ENCODE measurements around the gene SCLT1. TPM values are rescaled to one million over a fixed set of nuclear protein-coding genes. Genes with fewer than 3 reads are reported as not detected.
"Not testable (repeated sequence)": the region's sequence is repeated elsewhere in the genome, so short reads cannot be mapped to it uniquely, and the experiment has no call there.

Gene SCLT1
- total and polyA plus RNA-seq, 3 donors from 2014 or later = 5.9 to 25.3 (median 17.5) TPM

DNA sequence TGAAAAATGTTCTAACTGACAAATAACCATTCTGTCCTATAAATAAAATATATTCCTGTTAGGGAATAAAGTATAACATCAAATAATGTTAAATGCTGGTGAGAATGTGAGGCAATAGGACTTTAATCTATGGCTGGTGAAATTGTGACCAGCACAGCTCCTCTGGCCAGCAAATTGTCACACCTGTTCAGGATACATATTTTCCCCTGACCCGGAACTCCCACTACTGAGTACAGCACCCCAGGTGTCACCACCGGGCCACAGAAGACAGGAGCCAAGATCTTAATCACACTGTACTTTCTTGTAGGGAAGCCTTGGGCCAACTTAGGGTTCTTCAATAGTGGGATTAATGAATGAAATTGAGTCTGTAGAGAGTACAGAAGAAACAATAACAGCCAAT is 35.8 kb upstream of the SCLT1 start:
- intact Hi-C loops (cut with DNase I; ENCODE audit: low total_unique reads) = no loop called here
- WGBS, 2 donors = 76 to 88% methylated on average over 2 of the region's 2 CpGs
- Histone ChIP-seq H3K27me3 (no peaks in the 10 kb centered on the region), H3K27ac (no peak overlapping the region), H3K9me3 (no peaks in the 10 kb centered on the region), H3K4me3 (no peak overlapping the region), H3K4me1 (no peaks in the 10 kb centered on the region), H3K36me3 (ENCODE audit: low read depth, missing control alignments) (no peaks in the 10 kb centered on the region)
- TF ChIP-seq POLR2A (IDR thresholded peaks at IDR 0.05) = no peak
- TF ChIP-seq, protein P1, sequence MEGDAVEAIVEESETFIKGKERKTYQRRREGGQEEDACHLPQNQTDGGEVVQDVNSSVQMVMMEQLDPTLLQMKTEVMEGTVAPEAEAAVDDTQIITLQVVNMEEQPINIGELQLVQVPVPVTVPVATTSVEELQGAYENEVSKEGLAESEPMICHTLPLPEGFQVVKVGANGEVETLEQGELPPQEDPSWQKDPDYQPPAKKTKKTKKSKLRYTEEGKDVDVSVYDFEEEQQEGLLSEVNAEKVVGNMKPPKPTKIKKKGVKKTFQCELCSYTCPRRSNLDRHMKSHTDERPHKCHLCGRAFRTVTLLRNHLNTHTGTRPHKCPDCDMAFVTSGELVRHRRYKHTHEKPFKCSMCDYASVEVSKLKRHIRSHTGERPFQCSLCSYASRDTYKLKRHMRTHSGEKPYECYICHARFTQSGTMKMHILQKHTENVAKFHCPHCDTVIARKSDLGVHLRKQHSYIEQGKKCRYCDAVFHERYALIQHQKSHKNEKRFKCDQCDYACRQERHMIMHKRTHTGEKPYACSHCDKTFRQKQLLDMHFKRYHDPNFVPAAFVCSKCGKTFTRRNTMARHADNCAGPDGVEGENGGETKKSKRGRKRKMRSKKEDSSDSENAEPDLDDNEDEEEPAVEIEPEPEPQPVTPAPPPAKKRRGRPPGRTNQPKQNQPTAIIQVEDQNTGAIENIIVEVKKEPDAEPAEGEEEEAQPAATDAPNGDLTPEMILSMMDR (IDR thresholded peaks at IDR 0.05) = no peak
- DNase-seq = no peak

DNA sequence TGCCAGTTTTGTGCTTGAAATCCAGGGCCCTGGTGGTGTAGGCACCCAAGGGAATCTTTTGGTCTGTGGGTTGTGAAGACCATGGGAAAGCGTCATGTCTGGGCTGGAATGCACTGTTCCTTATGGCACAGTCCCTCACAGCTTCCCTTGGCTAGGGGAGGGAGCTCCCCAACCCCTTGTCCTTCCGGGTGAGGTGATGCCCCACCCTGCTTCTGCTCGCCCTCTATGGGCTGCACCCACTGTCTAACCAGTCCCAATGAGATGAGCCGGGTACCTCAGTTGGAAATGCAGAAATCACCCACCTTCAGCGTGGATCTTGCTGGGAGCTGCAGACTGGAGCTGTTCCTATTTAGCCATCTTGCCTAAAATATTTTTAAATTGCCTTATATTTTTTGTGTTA is 33.3 kb upstream of the SCLT1 start:
- H3K4me3 ChIP-seq; H3K27ac ChIP-seq; H3K27me3 ChIP-seq; H3K4me1 ChIP-seq; H3K9me3 ChIP-seq; intact Hi-C loops (cut with DNase I; ENCODE audit: low total_unique reads); DNase-seq; H3K36me3 ChIP-seq (ENCODE audit: low read depth, missing control alignments): not testable (repeated sequence)
- 93 to 95% methylated on average over 4 to 5 of the region's 5 CpGs for whole genome bisulfite sequencing, 2 donors

DNA sequence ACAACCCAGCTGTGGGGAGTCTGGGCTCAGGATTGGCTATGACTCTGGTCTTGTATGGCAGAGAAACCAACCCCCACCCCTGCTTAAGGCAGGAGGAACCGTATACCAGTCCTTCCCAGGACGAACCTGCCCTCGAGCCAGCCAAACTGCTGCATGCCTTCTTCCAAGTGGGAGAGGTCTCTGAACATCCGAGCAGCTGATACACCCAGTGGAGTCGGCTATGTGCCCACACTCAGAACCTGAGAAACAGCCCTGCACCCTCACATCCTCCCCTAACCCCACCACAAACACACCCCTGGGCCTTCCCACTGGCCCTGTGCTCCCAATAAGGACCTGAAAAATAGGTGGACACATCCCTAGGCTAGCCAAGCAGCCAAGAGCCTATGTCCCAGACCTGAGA is 24.4 kb upstream of the SCLT1 start:
- H3K4me1 ChIP-seq = no peaks in the 10 kb centered on the region
- TF ChIP-seq, protein P1 (IDR thresholded peaks at IDR 0.05) = no peak
- TF ChIP-seq POLR2A (IDR thresholded peaks at IDR 0.05) = no peak
- no peaks in the 10 kb centered on the region for H3K9me3 ChIP-seq
- no peaks in the 10 kb centered on the region for H3K27me3 ChIP-seq
- WGBS, 2 donors = 93% methylated on average over 5 of the region's 5 CpGs; no CpG with 5 or more reads in 1 of the 2 donors
- no peaks in the 10 kb centered on the region for H3K36me3 ChIP-seq (ENCODE audit: low read depth, missing control alignments)
- H3K4me3 ChIP-seq = no peak overlapping the region
- no peak for DNase-seq
- H3K27ac ChIP-seq = no peak overlapping the region
- intact Hi-C loops (cut with DNase I; ENCODE audit: low total_unique reads) = no loop called here

DNA sequence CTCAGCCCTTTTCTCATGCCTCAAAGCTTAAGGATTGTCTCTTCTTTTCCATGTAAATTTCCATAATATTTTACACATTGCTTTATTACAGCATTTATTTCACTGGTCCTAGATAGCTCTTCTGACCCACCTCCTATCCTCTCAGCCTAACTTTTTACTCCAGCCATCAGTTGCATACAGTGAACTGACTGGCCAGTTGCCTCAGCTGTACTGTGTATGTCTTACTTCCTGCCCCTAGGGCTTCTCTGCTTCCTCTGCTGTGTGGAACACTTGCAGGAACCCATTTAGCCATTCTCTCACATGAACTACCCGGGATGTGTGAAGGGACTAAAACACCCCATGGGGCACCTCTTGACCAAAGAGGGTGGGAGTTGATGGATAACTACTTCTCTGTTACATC is 20.6 kb upstream of the SCLT1 start:
- intact Hi-C loops (cut with DNase I; ENCODE audit: low total_unique reads) = no loop called here
- no peak for DNase-seq
- Histone ChIP-seq H3K36me3 (ENCODE audit: low read depth, missing control alignments) (no peaks in the 10 kb centered on the region), H3K4me1 (peaks cover 4% of the 10 kb centered on the region), H3K27ac (no peak overlapping the region), H3K4me3 (no peak overlapping the region), H3K9me3 (no peaks in the 10 kb centered on the region), H3K27me3 (no peaks in the 10 kb centered on the region)
- WGBS, 2 donors = 86 to 90% methylated on average over 1 of the region's 1 CpG
- TF ChIP-seq POLR2A (IDR thresholded peaks at IDR 0.05) = no peak
- TF ChIP-seq, protein P1 (IDR thresholded peaks at IDR 0.05) = no peak

DNA sequence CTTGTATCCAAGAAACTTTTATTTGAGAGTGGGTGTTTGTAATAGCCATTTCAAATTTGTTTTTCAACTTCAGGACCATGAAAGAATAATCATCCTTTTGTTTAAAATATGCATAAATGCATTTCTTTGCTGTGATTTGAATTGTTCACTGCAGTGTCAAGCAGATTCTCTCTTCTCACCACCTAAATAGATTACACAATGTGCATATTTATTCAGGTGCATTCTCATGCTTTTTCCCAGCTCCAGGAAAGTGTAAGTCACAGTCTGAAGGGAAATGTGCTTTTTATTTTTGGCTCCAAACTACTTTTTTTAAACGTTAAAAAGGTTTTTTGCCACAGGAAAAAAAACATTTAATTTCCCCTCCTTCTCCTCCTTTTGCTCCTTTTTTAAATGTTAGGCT is 20.1 kb upstream of the SCLT1 start:
- Histone ChIP-seq H3K27me3 (no peaks in the 10 kb centered on the region), H3K4me1 (peaks cover 5% of the 10 kb centered on the region), H3K4me3 (no peak overlapping the region), H3K9me3 (no peaks in the 10 kb centered on the region), H3K27ac (no peak overlapping the region), H3K36me3 (ENCODE audit: low read depth, missing control alignments) (no peaks in the 10 kb centered on the region)
- TF ChIP-seq, protein P1 (IDR thresholded peaks at IDR 0.05) = no peak
- no peak for TF ChIP-seq POLR2A (IDR thresholded peaks at IDR 0.05)
- intact Hi-C loops (cut with DNase I; ENCODE audit: low total_unique reads) = no loop called here
- WGBS, 2 donors = 28 to 42% methylated on average over 1 of the region's 1 CpG
- DNase-seq = no peak

All from testis (tissue), 3 donors.